SIG-M5 (cell line): ENCODE data around the gene PTPN21.

Experiments used
- DNase-seq: peaks from one replicate; lab custom pipeline; 2025; lab: John Stamatoyannopoulos, UW

The PTPN21 gene

DNA sequence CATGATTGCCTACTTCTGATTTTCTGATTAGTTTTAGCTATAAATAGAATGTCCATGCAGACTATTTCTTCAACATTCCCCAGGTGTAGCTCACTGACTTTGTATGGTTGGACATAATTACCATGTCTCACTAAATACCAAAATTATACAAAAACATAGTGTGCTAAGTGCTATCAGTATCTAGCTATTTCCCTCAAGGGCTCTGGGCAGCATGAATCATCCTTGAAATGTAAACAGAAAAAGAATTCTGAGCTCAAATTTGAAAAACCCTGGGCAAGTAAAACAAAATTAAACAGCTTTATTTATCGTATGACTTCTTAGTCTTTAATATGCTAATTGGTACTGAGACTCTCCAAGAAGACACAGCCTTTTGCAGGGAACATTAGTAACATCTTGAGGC, 86.4 kb downstream of the PTPN21 start:
- no peak for DNase-seq

DNA sequence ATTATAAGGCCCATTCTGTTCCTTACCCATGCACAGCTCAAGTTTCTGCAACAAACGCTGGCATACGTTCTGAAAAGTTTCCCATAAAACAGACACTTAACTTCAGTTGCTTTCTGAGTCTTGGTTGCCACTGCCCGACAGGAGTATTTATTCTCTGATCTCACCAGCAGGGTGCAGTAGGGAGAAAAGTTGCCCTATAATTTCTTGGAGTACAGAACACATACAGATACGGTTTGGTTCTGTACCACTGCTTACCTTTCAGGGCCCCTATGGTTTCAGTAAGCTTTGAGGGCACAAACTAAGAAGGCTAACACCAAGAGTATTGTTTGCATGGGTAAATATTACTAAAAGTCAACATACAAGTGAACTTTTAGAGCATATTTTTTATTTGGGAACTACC, 91.5 kb downstream of the PTPN21 start:
- DNase-seq: no peak

DNA sequence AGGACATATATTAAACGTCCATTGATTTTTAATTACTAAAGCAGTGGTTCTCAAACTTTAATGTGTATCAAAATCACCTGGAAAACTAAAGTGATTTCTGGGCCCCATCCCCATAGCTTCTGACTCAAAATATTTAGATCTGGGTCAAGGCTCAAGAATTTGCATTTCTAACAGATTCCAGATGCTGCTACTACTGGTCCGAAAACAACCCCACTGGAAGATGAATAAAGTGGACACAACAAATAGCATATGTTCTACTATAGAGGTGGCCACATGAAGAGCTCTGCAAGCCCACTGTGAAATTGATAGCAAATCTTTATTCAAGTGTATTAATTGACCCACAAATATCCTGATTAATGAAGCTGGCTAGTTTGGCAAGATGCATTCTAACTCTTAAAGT, 99.9 kb downstream of the PTPN21 start:
- DNase-seq: no peak

DNA sequence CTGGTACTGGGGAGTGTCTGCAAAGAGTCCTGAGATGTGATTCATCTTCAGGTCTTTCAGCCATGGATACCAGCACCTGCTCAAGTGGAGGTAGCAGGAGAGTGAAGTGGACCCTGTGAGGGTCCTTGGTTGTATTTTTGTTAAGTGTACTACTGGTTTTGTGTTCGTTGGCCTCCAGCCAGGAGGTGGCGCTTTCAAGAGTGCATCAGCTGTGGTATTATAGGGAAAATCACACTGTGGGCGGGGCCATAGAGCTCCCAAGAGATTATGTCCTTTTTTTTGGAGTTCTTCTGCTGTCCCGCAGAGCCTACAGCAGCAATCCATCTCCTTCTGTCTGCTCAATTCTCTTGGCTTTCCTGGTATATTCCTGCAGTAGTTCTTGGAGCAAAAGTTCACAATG, 102.6 kb downstream of the PTPN21 start:
- DNase-seq: no peak

DNA sequence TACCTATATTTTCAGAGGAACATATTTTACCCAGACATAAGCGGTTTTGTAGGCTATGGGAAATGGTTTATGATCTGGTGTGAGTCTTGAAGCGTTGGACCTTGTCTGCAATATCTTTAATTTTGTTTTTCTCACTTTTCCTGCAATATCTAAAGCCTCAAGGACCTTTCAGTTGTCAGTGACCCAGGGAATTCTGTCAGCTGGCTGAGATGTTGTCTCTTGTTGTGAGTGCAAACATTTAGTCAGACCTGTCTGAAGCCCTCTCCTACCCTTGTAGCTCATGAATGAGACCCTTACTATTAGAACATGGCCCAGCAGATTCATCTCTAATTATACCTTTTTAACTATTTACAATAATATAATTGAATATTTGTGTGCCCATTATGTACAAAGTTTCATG, 115.7 kb downstream of the PTPN21 start:
- no peak for DNase-seq

DNA sequence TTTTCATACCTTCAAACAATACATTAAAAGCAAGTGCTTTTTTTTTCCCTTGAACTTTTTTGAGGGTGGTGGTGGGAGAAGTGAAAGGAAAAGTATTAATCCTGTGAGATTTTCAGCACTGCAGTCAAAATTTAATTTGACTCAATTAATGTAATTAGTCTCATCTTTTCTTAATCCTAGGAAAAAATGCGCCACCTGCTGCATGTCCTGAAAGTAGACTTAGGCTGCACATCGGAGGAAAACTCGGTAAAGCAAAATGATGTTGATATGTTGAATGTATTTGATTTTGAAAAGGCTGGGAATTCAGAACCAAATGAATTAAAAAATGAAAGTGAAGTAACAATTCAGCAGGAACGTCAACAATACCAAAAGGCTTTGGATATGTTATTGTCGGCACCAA, 117.1 kb downstream of the PTPN21 start:
- no peak for DNase-seq

DNA sequence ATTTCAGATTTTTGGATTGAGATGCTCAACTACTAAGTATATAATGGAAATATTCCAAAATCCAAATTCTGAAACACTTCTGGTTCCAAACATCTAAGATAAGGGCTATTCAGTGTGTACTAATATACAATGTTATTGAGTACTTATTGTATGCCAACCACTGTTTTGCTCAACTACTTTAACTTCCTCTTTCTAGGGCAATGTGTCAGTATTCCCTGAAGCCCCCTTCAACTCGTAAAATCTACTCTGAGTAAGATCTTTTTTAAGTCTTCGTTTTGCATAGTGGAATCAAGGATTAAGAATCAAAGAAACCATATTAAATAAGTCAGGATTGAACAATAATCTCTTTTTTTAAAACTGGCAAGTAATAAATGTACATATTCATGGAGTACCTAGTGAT, 123.8 kb downstream of the PTPN21 start:
- no peak for DNase-seq

DNA sequence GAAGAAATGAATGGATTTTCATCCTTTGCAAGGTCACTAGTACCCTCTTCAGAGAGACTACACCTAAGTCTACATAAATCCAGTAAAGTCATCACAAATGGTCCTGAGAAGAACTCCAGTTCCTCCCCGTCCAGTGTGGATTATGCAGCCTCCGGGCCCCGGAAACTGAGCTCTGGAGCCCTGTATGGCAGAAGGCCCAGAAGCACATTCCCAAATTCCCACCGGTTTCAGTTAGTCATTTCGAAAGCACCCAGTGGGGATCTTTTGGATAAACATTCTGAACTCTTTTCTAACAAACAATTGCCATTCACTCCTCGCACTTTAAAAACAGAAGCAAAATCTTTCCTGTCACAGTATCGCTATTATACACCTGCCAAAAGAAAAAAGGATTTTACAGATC, 128.5 kb downstream of the PTPN21 start:
- DNase-seq: no peak

DNA sequence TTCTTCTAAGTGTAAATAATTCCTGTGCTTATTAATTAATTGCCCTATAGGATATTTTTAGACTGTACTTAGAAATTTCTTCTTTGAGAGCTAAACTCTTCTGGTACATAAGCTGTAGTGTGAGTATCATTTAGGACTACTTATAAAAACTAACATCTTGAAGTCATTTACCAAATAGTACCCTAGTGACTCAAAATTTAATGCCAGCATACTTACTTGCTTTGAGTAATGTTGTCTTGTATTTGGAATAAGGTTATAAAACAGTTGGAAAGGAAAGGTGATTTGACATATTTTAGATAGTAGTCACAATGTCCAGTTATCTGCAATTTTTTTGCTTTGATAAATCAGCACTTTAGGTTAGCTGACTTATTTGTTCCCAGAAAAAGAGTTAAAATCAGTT, 130.2 kb downstream of the PTPN21 start:
- no peak for DNase-seq

DNA sequence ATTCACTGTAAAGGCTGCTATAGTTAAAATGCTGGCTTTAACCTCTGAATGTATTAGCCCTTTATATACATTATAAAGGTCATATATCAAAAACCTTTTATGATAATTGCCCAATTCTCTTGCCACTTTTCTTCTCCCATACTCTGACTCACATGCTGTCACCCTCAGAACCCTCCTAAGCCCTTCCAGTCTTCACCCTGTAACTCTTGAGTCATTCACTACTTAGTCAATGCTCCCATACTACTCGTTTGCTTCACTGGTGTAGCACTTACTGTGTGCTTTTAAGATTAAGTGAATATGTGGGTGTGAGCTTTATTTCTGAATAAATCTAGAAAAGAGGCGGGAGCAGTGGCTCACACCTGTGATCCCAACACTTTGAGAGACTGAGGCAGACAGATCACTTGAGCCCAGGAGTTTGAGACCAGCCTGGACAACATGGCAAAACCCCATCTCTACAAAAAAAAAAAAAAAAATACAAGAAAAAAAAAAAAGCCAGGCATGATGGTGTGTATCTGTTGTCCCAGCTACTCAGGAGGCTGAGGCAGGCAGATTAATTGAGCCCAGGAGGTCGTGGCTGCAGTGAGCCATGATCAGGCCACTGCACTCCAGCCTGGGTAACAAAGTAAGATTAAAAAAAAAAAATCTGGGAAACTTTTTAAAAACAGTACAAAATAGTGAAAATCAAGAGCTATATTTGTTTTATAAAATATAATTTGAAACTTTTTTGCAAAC, 131.7 kb downstream of the PTPN21 start:
- no peak for DNase-seq

DNA sequence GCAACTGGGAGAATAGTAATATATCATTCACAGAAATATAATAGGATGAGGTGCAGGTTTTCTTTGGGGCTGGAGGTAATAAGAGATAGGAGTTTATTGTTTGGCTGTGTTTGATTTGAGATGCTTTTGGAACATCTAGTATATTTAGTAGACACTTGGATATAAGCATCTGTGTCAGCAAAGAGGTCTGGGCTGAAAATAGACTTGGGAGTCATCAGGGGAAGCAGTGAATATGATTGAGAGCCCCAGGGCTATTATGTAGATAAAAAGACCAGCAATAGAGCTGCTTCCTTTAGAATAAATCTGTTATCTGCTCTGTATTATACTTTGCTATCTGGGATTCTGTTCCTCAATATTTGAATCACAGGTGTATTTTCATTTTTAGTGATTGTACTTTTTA, 132.8 kb downstream of the PTPN21 start:
- no peak for DNase-seq

DNA sequence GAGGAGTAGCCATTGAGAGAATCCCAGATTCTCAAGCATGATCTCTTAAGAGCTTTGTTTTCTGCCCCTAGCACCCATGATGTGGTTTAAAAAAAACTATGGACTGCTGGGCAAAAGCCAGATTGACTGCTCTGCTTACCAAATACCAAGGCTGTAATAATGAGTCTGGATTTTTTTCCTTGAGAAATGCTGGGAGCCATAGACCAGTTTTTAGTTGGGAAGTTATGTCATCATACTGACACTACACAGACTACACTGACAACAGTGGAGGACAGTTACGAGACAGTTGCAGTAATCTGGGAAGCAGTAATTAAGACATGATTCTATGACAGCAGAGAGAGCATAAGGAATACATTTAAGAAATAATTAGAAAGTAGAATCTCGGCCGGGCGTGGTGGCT, 133.5 kb downstream of the PTPN21 start:
- no peak for DNase-seq

DNA sequence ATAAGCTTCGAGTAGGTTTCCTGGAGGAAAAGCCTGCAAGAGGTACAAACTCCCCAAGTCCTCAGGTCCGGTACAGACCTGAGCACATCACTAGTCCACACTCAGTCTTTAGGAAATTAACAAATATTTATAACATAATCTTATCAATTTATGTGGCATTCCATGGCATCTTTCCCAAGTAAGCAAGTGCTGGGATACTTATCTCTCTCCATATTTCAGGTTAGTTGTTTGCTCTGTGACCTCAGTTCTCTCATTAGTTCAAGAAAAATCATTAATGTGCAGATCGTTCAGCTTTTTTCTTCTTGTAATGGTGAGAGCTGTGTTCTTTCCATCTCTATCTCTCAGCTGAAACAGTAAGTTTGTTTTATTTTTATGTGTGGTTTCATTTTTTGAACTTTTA, 134.6 kb downstream of the PTPN21 start:
- DNase-seq: no peak

DNA sequence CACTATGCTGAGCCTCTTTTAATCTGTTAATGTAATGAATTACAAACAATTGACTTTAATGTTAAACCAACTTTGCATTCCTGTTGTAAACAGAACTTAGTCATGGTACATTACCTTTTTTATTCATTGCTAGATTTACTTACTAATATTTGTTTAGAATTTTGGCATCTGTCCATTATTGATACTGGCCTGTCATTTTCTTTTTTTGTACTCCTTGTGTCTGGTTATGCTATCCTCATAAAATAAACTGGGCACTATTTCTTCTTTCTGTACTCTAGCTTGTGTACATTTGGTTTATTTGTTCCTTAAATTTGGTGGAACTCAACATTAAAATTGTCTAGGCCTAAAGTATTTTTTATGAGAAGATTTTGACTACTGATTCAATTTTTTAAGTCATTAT, 137.2 kb downstream of the PTPN21 start:
- DNase-seq: no peak
